Cortex of kidney (tissue), 1 donor: Measurements from ENCODE around the gene TMEM87B.
"Not testable (repeated sequence)": the region's sequence is repeated elsewhere in the genome, so short reads cannot be mapped to it uniquely, and the experiment has no call there.

Experiments
- DNase-seq: peaks from one replicate; lab custom pipeline; 2025; lab: John Stamatoyannopoulos, UW

The TMEM87B gene

GRCh38 chr2:112133344-112133743 is 78.3 kb downstream of the TMEM87B start:
- DNase-seq, result no peak

DNA sequence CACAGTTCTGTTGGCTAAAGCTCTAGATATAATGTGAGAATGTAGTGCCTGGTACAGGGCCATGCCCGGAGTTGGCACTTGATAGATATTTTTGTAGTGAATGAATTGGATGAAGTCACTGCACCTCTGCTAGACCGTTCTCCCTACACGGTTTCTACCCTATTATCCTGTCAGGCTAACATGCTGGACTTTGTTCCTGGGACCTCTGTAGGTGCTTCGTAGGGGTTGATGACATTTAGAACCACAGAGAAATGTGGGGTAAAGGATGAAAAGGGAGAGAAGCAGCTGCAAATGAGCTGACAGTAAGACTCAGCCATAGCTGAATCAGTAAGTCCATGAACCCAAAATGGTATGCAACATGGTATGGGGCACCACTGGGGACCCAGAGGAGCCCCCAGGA is 79.1 kb downstream of the TMEM87B start:
- no peak for DNase-seq

DNA sequence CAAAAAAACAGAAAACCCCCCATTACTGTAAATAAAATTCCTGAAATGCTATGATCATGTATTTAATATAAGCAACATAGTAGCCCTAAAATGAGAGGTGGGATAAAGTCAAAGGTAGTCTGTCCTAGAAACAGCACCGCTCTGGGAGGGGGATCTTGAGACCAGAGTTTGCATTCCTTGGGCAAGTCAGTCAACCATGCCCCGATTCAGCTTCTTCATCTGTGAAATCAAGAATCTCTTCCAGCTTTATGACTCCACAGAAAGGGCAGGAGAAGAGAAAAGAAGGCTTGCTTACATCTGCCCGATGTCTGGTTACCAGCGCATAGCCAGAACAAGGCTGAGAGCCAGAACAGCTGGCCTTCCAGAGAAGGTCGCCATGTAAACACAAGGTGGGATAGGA is 81.0 kb downstream of the TMEM87B start:
- no peak for DNase-seq

- no peak for DNase-seq
Measured at GRCh38 chr2:112137516-112138158, 82.6 kb downstream of the TMEM87B start.

DNA sequence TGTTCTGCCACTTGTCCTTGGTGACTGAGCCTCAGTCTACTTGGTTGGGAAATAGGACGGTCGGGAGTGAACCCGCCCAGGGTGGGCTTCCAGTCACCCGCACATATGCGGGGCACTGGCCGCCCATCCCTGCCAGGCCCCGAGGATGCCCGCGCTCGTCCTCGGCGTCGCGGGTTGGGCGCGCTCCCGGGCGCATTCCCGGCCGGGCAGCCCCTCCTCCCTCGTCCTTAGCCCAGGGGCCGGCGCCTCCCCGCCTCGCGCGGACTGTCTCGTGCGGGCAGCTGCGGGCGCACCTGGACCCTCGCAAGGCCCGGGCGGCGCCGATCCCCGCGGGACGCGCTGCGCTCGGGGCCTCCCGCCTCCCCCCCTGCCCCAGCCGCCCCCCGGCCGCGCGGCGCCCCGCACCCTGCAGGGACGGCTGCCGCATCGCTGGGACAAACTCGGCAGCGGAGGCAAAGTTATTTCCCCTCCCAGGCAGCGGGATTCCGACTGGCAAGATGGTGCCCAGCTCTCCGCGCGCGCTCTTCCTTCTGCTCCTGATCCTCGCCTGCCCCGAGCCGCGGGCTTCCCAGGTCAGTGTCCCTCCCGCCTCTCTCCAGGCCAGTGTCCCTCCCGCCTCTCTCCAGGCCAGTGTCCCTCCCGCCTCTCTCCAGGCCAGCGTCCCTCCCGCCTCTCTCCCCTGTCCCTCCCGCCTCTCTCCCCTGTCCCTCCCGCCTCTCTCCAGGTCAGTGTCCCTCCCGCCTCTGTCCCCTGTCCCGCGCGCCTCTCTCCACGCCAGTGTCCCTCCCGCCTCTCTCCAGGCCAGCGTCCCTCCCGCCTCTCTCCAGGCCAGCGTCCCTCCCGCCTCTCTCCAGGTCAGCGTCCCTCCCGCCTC is 83.3 kb downstream of the TMEM87B start, which contains the start of gene FBLN7:
Gene FBLN7, plus strand, starts transcription at position 227 of the 874 bp plus-strand sequence. Its CDS starts 271 bp downstream, at position 498.
- DNase-seq, result no peak

- not testable (repeated sequence) for DNase-seq
Measured at GRCh38 chr2:112139033-112139614, 84.1 kb downstream of the TMEM87B start.

DNA sequence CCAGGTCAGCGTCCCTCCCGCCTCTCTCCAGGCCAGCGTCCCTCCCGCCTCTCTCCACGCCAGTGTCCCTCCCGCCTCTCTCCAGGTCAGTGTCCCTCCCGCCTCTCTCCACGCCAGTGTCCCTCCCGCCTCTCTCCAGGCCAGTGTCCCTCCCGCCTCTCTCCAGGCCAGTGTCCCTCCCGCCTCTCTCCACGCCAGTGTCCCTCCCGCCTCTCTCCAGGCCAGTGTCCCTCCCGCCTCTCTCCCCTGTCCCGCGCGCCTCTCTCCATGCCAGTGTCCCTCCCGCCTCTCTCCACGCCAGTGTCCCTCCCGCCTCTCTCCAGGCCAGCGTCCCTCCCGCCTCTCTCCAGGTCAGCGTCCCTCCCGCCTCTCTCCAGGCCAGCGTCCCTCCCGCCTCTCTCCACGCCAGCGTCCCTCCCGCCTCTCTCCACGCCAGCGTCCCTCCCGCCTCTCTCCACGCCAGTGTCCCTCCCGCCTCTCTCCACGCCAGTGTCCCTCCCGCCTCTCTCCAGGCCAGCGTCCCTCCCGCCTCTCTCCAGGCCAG is 84.7 kb downstream of the TMEM87B start:
- DNase-seq, result not testable (repeated sequence)

DNA sequence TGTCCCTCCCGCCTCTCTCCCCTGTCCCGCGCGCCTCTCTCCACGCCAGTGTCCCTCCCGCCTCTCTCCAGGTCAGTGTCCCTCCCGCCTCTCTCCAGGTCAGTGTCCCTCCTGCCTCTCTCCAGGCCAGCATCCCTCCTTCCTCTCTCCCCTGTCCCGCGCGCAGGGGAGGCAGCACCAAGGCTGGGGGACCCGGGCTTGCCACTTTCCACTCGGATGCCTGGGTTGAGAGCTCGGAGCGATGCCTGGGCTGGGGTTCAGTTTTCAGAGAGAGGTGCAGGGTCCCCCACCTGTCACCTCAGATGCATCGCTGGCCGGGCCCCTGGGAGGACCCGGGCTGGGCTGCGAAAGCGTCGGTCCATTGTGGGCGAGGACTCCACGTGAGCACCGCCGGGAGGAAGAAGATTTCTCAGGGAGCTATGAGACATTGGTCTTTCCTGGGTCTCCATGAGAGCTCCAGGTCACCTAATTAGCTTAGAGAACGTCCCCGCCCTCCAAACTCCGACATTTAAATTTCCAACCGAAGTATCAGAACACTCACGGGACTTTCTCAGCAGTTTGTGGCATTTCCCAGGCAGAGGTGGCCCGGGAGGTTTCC is 85.2 kb downstream of the TMEM87B start:
- no peak for DNase-seq

DNA sequence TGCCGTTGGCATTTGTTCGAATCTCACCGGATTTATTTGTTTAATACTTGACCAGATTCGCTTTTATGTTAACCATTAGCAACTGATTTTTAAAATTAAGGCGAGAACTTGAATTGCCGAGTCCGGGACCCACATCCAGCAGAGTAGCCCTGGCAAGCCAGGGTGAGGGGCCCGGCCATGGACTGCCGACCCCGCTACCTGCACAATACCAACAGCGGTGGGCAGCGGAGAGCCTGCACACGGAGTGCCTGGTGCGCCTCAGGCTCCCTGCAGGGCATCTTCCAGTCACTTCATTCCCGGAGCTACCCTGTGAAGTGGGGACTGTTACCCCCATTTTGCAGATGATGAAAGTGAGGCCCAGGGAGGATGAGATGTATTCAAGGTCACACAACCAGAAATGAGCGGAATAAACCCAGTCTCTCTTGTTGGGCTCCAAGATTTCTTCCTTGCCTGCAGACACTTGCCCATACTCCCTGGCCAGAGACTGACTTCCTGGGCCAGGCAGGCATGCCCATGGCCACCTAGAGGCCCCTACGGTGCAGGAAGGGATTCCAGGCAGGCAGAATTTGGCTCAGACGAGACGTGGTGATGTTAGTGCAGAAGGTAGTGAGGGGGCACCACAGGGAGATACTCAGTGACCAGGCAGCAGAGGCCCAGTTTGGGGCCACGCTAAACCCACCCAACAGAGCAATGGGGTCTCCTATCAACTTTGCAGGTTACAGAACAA is 86.0 kb downstream of the TMEM87B start:
- no peak for DNase-seq

GRCh38 chr2:112141626-112142007 is 86.5 kb downstream of the TMEM87B start:
- no peak for DNase-seq

- DNase-seq, result no peak
Measured at GRCh38 chr2:112142525-112143078, 87.5 kb downstream of the TMEM87B start.

DNA sequence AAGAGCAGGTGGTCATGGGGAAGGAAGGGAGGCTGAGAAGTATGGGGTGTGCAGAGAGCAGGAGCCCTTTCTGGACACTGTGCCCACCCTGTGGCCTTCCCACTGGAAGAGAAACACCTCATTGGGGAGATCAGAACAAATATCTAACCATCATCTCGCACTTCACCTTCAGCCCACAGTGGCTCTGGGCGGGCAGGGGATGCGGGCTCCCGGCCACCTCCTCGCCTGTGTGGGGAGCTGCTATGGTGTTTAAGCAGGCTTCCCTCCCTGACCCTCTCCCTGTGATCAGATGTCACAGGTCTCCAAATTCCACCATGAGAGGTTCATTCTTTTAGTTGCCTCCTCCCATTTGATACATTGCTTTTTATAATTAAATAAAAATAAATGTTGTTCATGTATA is 88.1 kb downstream of the TMEM87B start:
- no peak for DNase-seq

GRCh38 chr2:112144966-112145365 is 89.9 kb downstream of the TMEM87B start:
- no peak for DNase-seq

- DNase-seq, result no peak
Measured at GRCh38 chr2:112147382-112148168, 92.5 kb downstream of the TMEM87B start.

GRCh38 chr2:112148477-112148876 is 93.4 kb downstream of the TMEM87B start:
- DNase-seq, result no peak

- no peak for DNase-seq
Measured at GRCh38 chr2:112149194-112149593, 94.1 kb downstream of the TMEM87B start.

DNA sequence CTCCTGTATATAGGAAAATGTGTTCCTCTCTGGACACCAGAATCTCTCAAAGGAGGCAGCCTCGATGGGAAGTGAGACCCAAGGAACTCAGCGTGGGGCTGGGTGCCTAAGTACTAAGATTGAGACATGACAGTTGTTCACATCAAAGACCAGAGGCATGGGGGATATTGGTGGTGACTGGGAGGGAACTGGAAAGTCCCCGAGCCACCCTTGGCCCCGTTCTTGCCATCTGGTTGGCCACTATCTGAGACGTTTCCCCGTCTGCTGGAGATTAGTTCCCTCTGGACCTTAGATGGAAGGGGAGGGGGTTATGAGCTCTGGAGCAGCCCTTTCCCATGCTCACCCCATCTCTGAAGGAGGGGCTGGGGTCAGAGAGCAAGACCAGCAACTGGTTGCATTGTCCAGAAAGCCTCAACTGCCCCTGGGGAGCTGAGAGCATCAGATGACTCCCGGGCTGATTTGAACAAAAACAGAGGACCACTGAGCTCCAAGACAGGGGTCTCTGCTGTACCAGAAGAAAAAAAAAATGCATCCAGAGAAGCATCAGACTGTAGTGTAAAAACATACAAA is 94.9 kb downstream of the TMEM87B start:
- DNase-seq, result no peak

GRCh38 chr2:112150447-112150846 is 95.4 kb downstream of the TMEM87B start:
- DNase-seq, result no peak

DNA sequence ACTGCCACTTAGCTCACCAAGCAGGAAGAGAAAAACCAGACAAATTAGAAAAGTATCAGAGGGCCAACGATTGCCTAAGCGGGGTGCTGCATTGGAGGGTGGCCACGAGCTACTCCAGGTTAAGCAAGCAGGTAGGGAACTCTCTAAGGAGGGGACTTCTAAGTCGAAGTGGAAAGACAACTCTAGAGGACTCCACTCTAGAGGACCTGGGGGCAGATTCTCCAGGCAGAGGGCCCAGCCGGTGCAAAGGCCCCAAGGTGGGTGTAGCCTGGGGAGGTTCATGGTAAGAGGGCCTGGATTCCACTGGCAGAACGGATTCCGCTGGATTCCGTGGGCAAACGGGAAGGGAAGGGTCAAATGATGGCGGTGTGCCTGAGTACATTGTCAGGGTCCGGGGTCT is 95.8 kb downstream of the TMEM87B start:
- DNase-seq, result no peak

- no peak for DNase-seq
Measured at GRCh38 chr2:112151271-112151670, 96.2 kb downstream of the TMEM87B start.
